Neural progenitor cell (in vitro differentiated cells): ENCODE measurements around the gene ZC3H10. TPM values are rescaled to one million over a fixed set of nuclear protein-coding genes. Genes with fewer than 3 reads are reported as not detected.

Source experiments
- DNase-seq: peaks from one replicate; pipeline ENCODE4 v3.0.0-alpha.2; 2016; ENCODE audit warnings: low spot score
- H2AFZ ChIP-seq: fragments of 200-600 bp; sonication (generic); replicated peaks from 2 replicates; pipeline ENCODE4 v1.6.1; 2016; ENCODE audit warnings: antibody characterized with exemption
- H3F3A ChIP-seq: fragments of 200-600 bp; sonication (generic); 2 replicates; pipeline ENCODE4 v1.6.1; 2016; ENCODE audit warnings: antibody characterized with exemption, low read depth
- H3K27ac ChIP-seq: fragments of 200-600 bp; sonication (generic); 2 replicates; pipeline ENCODE4 v1.5.1; 2016; ENCODE audit warnings: mild to moderate bottlenecking
- H3K27me3 ChIP-seq: fragments of 200-600 bp; sonication (generic); 2 replicates; pipeline ENCODE4 v1.6.1; 2016; ENCODE audit warnings: mild to moderate bottlenecking, moderate library complexity
- H3K36me3 ChIP-seq: fragments of 200-600 bp; sonication (generic); 2 replicates; pipeline ENCODE4 v1.5.1; 2016
- H3K4me1 ChIP-seq: fragments of 200-600 bp; sonication (generic); 2 replicates; pipeline ENCODE4 v1.6.1; 2016; ENCODE audit warnings: mixed run types
- H3K4me2 ChIP-seq: fragments of 200-600 bp; sonication (generic); 2 replicates; pipeline ENCODE4 v1.6.1; 2016
- H3K4me3 ChIP-seq: fragments of 200-600 bp; sonication (generic); 2 replicates; pipeline ENCODE4 v1.5.1; 2016
- H3K79me2 ChIP-seq: fragments of 200-600 bp; sonication (generic); 2 replicates; pipeline ENCODE4 v1.6.1; 2016; ENCODE audit warnings: low read depth
- H3K9ac ChIP-seq: fragments of 200-600 bp; sonication (generic); 2 replicates; pipeline ENCODE4 v1.6.1; 2016
- H3K9me3 ChIP-seq: fragments of 200-600 bp; sonication (generic); 2 replicates; pipeline ENCODE4 v1.5.1; 2016; ENCODE audit warnings: low read depth
- H4K20me1 ChIP-seq: fragments of 200-600 bp; sonication (generic); 2 replicates; pipeline ENCODE4 v1.6.1; 2016; ENCODE audit warnings: low read depth
- H3K27ac Mint-ChIP-seq: 3 replicates; pipeline ENCODE4 v1.8.0; 2021; ENCODE audit warnings: mixed read lengths
- H3K27me3 Mint-ChIP-seq: 2 replicates; pipeline ENCODE4 v1.8.0; 2022; ENCODE audit warnings: low read depth, mild to moderate bottlenecking, inconsistent platforms, moderate library complexity, mixed read lengths; ENCODE audit not compliant: insufficient read depth
- H3K36me3 Mint-ChIP-seq: 3 replicates; pipeline ENCODE4 v1.8.0; 2021; ENCODE audit warnings: mixed read lengths
- H3K4me1 Mint-ChIP-seq: 3 replicates; pipeline ENCODE4 v1.8.0; 2021; ENCODE audit warnings: mixed read lengths
- H3K4me3 Mint-ChIP-seq: 3 replicates; pipeline ENCODE4 v1.8.0; 2021; ENCODE audit warnings: mild to moderate bottlenecking, moderate library complexity, mixed read lengths
- H3K9me3 Mint-ChIP-seq: 3 replicates; pipeline ENCODE4 v1.8.0; 2020; ENCODE audit warnings: mixed read lengths
- CTCF ChIP-seq: fragments of 200-600 bp; sonication (generic); IDR thresholded peaks from 2 replicates; pipeline ENCODE4 v1.5.1; 2017; ENCODE audit warnings: antibody characterized with exemption, mild to moderate bottlenecking
- EZH2 ChIP-seq: fragments of 200-600 bp; sonication (generic); IDR thresholded peaks from 2 replicates; pipeline ENCODE4 v1.6.1; 2017; ENCODE audit warnings: antibody characterized with exemption, mild to moderate bottlenecking, moderate library complexity
- EZH2phosphoT487 ChIP-seq: fragments of 200-600 bp; sonication (generic); IDR thresholded peaks from 2 replicates; pipeline ENCODE4 v1.6.1; 2017; ENCODE audit warnings: antibody characterized with exemption
- total RNA-seq: library from RNA; depleted of rRNA; stranded (reverse); fragments of >200 nt; gene quantifications from 2 replicates; pipeline ENCODE4 v1.2.3, GENCODE V29; 2015; ENCODE audit warnings: low replicate concordance

Gene ZC3H10
- total RNA-seq, 1 donor from 2014 or later = 10.8 TPM

DNA sequence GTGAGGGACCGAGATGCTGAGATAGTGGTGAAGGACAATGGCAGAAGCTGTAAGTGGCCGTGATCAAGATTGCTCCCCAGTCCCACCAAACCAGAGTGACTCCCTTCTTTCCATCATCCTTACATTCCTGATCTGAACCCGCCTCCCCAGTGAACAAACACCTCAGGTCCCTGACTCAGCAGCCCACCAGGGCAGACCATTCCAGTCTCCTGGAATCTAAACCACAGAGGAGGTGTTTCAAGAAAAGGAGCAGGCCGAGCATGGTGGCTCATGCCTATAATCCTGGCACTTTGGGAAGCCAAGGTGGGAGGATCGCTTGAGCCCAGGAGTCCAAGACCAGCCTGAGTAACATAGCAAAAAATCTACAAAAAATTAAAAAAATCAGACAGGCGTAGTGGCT, 31.5 kb upstream of the ZC3H10 start:
- Histone ChIP-seq H3K36me3 (no peaks in the 10 kb centered on the region), H3K9me3 (no peaks in the 10 kb centered on the region), H3K27ac (no peak overlapping the region), H3F3A (peaks cover 5% of the 10 kb centered on the region), H3K9ac (no peak overlapping the region), H4K20me1 (no peaks in the 10 kb centered on the region), H2AFZ (no peak overlapping the region), H3K4me3 (no peak overlapping the region), H3K4me2 (no peak overlapping the region), H3K4me1 (peaks cover 2% of the 10 kb centered on the region), H3K79me2 (no peaks in the 10 kb centered on the region), H3K27me3 (peaks cover 2% of the 10 kb centered on the region)
- Mint-ChIP-seq H3K36me3 (no peaks in the 10 kb centered on the region), H3K27me3 (peaks cover 10% of the 10 kb centered on the region), H3K4me1 (no peaks in the 10 kb centered on the region), H3K9me3 (no peaks in the 10 kb centered on the region), H3K4me3 (no peak overlapping the region), H3K27ac (no peak overlapping the region)
- TF ChIP-seq CTCF (no peak), EZH2phosphoT487 (no peak), EZH2 (no peak)
- DNase-seq = no peak

GRCh38 chr12:56087220-56087619, 30.8 kb upstream of the ZC3H10 start:
- Histone ChIP-seq H3K9me3 (no peaks in the 10 kb centered on the region), H4K20me1 (no peaks in the 10 kb centered on the region), H3K4me2 (no peak overlapping the region), H2AFZ (no peak overlapping the region), H3K79me2 (no peaks in the 10 kb centered on the region), H3K4me1 (no peaks in the 10 kb centered on the region), H3K4me3 (no peak overlapping the region), H3K9ac (no peak overlapping the region), H3K27me3 (no peaks in the 10 kb centered on the region), H3K27ac (no peak overlapping the region), H3F3A (peaks cover 5% of the 10 kb centered on the region), H3K36me3 (no peaks in the 10 kb centered on the region)
- H3K4me1 Mint-ChIP-seq = no peaks in the 10 kb centered on the region
- H3K36me3 Mint-ChIP-seq = no peaks in the 10 kb centered on the region
- DNase-seq = no peak
- H3K27ac Mint-ChIP-seq = no peak overlapping the region
- no peaks in the 10 kb centered on the region for H3K9me3 Mint-ChIP-seq
- H3K27me3 Mint-ChIP-seq = peaks cover 10% of the 10 kb centered on the region
- no peak overlapping the region for H3K4me3 Mint-ChIP-seq
- no peak for TF ChIP-seq EZH2phosphoT487
- TF ChIP-seq CTCF = no peak
- TF ChIP-seq EZH2 = no peak

DNA sequence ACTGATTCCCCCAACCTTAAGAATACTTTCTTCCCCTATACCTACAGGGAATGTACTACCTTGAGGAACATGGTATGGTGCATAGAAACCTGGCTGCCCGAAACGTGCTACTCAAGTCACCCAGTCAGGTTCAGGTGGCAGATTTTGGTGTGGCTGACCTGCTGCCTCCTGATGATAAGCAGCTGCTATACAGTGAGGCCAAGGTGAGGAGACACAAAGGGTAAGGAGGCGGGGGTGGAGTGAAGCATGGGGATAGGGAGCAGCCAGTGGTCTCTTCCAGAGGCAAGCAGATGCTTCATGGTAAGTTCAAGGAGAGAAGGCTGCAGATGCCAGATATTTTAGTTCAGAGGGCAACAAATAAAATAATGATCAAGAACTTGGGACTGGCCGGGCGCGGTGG, 20.3 kb upstream of the ZC3H10 start:
- Histone ChIP-seq H3F3A (no peaks in the 10 kb centered on the region), H3K36me3 (no peaks in the 10 kb centered on the region), H4K20me1 (no peaks in the 10 kb centered on the region), H3K9me3 (no peaks in the 10 kb centered on the region), H2AFZ (no peak overlapping the region), H3K4me1 (no peaks in the 10 kb centered on the region), H3K27ac (no peak overlapping the region), H3K9ac (no peak overlapping the region), H3K4me2 (no peak overlapping the region), H3K27me3 (no peaks in the 10 kb centered on the region), H3K79me2 (no peaks in the 10 kb centered on the region), H3K4me3 (no peak overlapping the region)
- Mint-ChIP-seq H3K27ac (no peak overlapping the region), H3K36me3 (no peaks in the 10 kb centered on the region), H3K4me1 (peaks cover 4% of the 10 kb centered on the region), H3K9me3 (peaks cover 2% of the 10 kb centered on the region), H3K27me3 (peaks cover 2% of the 10 kb centered on the region), H3K4me3 (no peak overlapping the region)
- no peak for DNase-seq
- TF ChIP-seq EZH2phosphoT487 (no peak), CTCF (no peak), EZH2 (no peak)

DNA sequence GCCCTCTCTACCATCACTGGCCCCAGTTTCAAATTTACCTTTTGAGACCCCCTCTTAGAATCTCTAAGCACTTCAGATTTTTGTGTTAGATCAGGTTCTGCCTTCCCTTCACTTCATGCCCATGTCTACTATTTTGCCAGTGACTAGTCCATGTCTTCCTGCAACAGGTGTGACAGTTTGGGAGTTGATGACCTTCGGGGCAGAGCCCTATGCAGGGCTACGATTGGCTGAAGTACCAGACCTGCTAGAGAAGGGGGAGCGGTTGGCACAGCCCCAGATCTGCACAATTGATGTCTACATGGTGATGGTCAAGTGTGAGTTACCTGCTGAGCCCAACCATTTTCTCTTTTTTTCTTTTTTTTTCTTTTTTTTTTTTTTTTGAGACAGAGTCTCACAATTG, 19.5 kb upstream of the ZC3H10 start:
- H3K9me3 Mint-ChIP-seq = no peaks in the 10 kb centered on the region
- no peak overlapping the region for H3K27ac Mint-ChIP-seq
- DNase-seq = no peak

More for the DNA sequence above, 19.5 kb upstream of the ZC3H10 start:
- Histone ChIP-seq H4K20me1 (no peaks in the 10 kb centered on the region), H3K9ac (no peak overlapping the region), H3K27ac (no peak overlapping the region), H3K4me1 (no peaks in the 10 kb centered on the region), H3K4me3 (no peak overlapping the region), H3F3A (peaks cover 7% of the 10 kb centered on the region), H3K79me2 (peaks cover 8% of the 10 kb centered on the region), H2AFZ (no peak overlapping the region), H3K36me3 (no peaks in the 10 kb centered on the region), H3K27me3 (no peaks in the 10 kb centered on the region), H3K4me2 (no peak overlapping the region), H3K9me3 (no peaks in the 10 kb centered on the region)
- no peak overlapping the region for H3K4me3 Mint-ChIP-seq
- peaks cover 12% of the 10 kb centered on the region for H3K4me1 Mint-ChIP-seq
- no peaks in the 10 kb centered on the region for H3K36me3 Mint-ChIP-seq
- TF ChIP-seq EZH2phosphoT487 = no peak
- H3K27me3 Mint-ChIP-seq = peaks cover 2% of the 10 kb centered on the region
